ENCODE results near the gene NFYC.

DNA sequence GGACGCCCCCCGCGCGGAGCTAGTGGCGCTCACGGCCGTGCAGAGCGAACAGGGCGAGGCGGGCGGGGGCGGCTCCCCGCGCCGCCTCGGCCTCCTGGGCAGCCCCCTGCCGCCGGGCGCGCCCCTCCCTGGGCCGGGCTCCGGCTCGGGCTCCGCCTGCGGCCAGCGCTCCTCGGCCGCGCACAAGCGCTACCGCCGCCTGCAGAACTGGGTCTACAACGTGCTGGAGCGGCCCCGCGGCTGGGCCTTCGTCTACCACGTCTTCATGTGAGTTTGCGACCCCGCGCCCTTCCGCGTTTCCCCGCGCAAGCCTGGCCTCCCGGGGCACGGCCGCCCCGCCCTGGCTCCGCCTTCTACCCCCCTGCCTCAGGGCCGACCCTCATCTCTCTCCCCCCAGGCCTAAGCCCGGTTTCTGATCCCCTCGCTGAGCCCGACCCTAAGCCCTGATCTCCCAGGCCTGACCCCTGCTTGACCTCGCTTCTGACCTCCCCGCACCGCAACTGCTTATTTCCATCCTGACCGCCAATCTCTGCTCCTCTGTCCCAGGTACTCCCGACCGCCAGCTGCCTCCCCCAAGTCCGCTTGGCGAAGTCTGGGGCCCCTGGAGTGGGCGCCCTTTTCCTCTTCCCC is 92.8 kb downstream of the NFYC start:
- TF ChIP-seq, protein P1, sequence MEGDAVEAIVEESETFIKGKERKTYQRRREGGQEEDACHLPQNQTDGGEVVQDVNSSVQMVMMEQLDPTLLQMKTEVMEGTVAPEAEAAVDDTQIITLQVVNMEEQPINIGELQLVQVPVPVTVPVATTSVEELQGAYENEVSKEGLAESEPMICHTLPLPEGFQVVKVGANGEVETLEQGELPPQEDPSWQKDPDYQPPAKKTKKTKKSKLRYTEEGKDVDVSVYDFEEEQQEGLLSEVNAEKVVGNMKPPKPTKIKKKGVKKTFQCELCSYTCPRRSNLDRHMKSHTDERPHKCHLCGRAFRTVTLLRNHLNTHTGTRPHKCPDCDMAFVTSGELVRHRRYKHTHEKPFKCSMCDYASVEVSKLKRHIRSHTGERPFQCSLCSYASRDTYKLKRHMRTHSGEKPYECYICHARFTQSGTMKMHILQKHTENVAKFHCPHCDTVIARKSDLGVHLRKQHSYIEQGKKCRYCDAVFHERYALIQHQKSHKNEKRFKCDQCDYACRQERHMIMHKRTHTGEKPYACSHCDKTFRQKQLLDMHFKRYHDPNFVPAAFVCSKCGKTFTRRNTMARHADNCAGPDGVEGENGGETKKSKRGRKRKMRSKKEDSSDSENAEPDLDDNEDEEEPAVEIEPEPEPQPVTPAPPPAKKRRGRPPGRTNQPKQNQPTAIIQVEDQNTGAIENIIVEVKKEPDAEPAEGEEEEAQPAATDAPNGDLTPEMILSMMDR (IDR thresholded peaks at IDR 0.05): no peak
- TF ChIP-seq ZNF512 (CRISPR knock-in tag; IDR thresholded peaks at IDR 0.05; ENCODE audit: borderline replicate concordance) (no peak), JUN (CRISPR knock-in tag; IDR thresholded peaks at IDR 0.05) (no peak), NFATC4 (CRISPR knock-in tag; IDR thresholded peaks at IDR 0.05) (no peak), GTF2I (CRISPR knock-in tag; conservative IDR thresholded peaks at IDR 0.05) (no peak), HMGA2 (CRISPR knock-in tag; IDR thresholded peaks at IDR 0.05) (no peak), ATF2 (CRISPR knock-in tag; IDR thresholded peaks at IDR 0.05; ENCODE audit: borderline replicate concordance, low read depth) (no peak), GABPB1 (CRISPR knock-in tag; IDR thresholded peaks at IDR 0.05) (no peak), SP1 (CRISPR knock-in tag; conservative IDR thresholded peaks at IDR 0.05) (0 out of 2 replicates have a peak, but pooled peaks have one; percentile 11), CBFB (CRISPR knock-in tag; IDR thresholded peaks at IDR 0.05; ENCODE audit: low read depth) (no peak)
